Nephron progenitor cell (in vitro differentiated cells): ENCODE measurements around the gene TMEM44.

Experiments
- DNase-seq: peaks from one replicate; pipeline ENCODE4 v3.0.0; 2021
- H3K27ac Mint-ChIP-seq: 2 replicates; pipeline ENCODE4 v1.8.0; 2021; ENCODE audit warnings: mild to moderate bottlenecking, moderate library complexity, mixed read lengths
- H3K27me3 Mint-ChIP-seq: 2 replicates; pipeline ENCODE4 v1.8.0; 2021; ENCODE audit warnings: mild to moderate bottlenecking, low read depth, mixed read lengths; ENCODE audit not compliant: poor library complexity
- H3K36me3 Mint-ChIP-seq: 2 replicates; pipeline ENCODE4 v1.8.0; 2021; ENCODE audit warnings: low read depth, mixed read lengths
- H3K4me1 Mint-ChIP-seq: 2 replicates; pipeline ENCODE4 v1.8.0; 2021; ENCODE audit warnings: mixed read lengths
- H3K4me3 Mint-ChIP-seq: 2 replicates; pipeline ENCODE4 v1.8.0; 2021; ENCODE audit warnings: mild to moderate bottlenecking, moderate library complexity, mixed read lengths
- H3K9me3 Mint-ChIP-seq: 2 replicates; pipeline ENCODE4 v1.8.0; 2021; ENCODE audit warnings: mild to moderate bottlenecking, moderate library complexity, mixed read lengths
- TF ChIP-seq, protein P1 (sequence below): fragments of 200-600 bp; sonication (generic); IDR thresholded peaks from 2 replicates; pipeline ENCODE4 v1.5.0; 2021; ENCODE audit warnings: antibody characterized with exemption

TMEM44 gene, protein sequence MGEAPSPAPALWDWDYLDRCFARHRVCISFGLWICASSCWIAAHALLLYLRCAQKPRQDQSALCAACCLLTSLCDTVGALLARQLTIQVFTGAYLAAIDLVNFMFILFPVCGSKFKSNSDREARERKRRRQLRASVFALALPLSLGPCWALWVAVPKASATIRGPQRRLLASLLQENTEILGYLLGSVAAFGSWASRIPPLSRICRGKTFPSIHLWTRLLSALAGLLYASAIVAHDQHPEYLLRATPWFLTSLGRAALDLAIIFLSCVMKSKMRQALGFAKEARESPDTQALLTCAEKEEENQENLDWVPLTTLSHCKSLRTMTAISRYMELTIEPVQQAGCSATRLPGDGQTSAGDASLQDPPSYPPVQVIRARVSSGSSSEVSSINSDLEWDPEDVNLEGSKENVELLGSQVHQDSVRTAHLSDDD

DNA sequence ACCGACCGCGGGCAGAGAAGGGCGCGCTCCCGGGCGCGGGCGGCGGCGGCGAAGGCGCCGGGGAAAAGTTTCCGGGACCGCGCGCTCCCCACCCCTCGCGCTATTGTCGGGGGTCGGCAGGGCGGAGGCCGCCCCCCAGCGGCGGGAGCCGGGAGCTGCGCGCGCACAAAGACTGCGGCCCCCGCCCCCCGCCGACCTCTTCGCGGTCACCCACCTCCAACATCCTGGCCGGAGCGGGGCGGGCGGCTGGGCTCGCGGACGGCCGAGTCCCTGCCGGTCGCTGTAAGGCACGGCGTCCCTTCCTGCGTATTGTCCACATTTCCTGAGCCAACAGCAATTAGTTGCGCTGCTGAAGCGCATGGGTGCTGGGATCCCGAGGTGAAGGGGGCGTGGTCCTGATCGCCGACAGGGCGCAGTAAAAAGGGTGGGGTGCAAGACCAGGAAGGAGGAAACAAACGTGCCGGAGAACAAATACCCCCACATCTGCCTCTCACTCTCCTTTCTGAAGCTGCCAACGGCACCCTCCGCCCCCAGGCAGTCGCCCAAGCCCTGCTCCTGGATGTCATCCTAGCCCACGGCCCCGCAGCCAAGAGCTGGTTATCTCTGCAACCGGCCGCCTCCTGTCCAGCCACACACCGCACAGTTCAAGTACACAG lies at the start of gene TMEM44:
TSS of gene TMEM44 (minus strand) at position 71 of the 656 bp plus-strand sequence. CDS start 204 bp downstream, outside the sequence.
- Mint-ChIP-seq H3K27ac (peak within 1 kb of the TSS; percentile 69), H3K4me1 (peaks cover 4% of the 10 kb centered on the region), H3K27me3 (no peaks in the 10 kb centered on the region), H3K36me3 (peaks cover 30% of the 10 kb centered on the region), H3K9me3 (peaks cover 24% of the 10 kb centered on the region), H3K4me3 (peak within 1 kb of the TSS; percentile 91)
- TF ChIP-seq, protein P1, sequence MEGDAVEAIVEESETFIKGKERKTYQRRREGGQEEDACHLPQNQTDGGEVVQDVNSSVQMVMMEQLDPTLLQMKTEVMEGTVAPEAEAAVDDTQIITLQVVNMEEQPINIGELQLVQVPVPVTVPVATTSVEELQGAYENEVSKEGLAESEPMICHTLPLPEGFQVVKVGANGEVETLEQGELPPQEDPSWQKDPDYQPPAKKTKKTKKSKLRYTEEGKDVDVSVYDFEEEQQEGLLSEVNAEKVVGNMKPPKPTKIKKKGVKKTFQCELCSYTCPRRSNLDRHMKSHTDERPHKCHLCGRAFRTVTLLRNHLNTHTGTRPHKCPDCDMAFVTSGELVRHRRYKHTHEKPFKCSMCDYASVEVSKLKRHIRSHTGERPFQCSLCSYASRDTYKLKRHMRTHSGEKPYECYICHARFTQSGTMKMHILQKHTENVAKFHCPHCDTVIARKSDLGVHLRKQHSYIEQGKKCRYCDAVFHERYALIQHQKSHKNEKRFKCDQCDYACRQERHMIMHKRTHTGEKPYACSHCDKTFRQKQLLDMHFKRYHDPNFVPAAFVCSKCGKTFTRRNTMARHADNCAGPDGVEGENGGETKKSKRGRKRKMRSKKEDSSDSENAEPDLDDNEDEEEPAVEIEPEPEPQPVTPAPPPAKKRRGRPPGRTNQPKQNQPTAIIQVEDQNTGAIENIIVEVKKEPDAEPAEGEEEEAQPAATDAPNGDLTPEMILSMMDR: peak; percentile 61
- peak; percentile 92 for DNase-seq

DNA sequence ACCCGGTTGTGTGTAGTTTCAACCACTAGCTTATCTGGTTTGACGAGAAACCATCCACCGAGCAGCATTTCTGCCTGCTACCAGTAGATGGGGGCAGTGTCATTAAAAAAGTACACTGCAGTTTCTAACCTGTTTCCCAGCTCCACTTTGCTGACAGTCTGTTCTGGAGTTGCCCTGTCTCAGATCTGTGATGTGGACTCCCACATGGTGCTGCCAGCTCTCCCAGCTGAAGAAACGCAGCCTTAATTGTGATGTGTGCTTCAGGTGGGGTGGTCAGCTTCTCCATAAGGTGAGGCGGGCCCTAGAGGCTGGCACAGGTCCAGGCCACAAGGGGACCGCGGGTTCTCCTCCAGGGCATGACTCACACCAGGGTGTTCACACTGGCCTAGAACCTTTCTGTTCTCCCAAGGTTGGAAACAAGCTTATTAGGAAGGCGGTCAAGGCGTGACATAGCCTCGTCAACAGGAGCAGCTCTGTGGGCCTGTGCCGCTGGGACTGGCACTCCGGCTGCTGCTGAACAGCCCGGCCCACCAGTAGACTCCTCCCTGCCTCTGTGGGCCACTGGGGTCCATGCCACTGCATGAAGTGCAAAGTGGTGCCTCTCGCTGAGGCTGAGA lies 49.6 kb upstream of the TMEM44 start:
- H3K27me3 Mint-ChIP-seq: peaks cover 65% of the 10 kb centered on the region
- DNase-seq: peak; percentile 69
- H3K4me1 Mint-ChIP-seq: peaks cover 43% of the 10 kb centered on the region
- H3K27ac Mint-ChIP-seq: no peak overlapping the region
- no peaks in the 10 kb centered on the region for H3K36me3 Mint-ChIP-seq
- TF ChIP-seq, protein P1: peak; percentile 79
- no peak overlapping the region for H3K4me3 Mint-ChIP-seq
- H3K9me3 Mint-ChIP-seq: no peaks in the 10 kb centered on the region

DNA sequence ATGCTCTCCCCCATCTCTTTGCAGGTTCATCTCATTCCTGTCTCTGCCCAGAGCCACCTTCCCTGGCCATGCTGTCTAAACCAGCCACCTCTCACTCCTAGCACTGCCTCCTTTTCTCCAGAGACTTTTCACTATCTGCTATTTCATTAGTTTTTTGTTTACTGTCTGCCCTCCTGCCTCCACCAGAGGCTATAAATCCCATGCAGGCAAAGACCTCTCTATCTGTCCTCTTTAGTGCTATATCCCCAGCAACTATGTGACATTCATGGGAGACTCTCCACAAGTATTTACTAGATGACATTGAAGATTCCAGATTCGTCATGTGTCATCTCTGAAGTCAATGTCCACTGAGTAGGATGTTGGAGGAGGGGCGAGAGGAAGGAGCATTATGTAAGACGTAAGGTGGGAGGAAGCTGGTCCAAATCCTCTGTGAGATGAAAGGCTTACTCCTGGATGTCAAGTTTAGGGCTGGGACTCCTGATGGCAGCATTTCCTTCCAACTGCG lies 49.0 kb upstream of the TMEM44 start:
- no peak overlapping the region for H3K27ac Mint-ChIP-seq
- no peaks in the 10 kb centered on the region for H3K36me3 Mint-ChIP-seq
- DNase-seq: no peak
- peaks cover 64% of the 10 kb centered on the region for H3K27me3 Mint-ChIP-seq
- peaks cover 40% of the 10 kb centered on the region for H3K4me1 Mint-ChIP-seq
- H3K4me3 Mint-ChIP-seq: no peak overlapping the region
- TF ChIP-seq, protein P1: no peak
- H3K9me3 Mint-ChIP-seq: no peaks in the 10 kb centered on the region

DNA sequence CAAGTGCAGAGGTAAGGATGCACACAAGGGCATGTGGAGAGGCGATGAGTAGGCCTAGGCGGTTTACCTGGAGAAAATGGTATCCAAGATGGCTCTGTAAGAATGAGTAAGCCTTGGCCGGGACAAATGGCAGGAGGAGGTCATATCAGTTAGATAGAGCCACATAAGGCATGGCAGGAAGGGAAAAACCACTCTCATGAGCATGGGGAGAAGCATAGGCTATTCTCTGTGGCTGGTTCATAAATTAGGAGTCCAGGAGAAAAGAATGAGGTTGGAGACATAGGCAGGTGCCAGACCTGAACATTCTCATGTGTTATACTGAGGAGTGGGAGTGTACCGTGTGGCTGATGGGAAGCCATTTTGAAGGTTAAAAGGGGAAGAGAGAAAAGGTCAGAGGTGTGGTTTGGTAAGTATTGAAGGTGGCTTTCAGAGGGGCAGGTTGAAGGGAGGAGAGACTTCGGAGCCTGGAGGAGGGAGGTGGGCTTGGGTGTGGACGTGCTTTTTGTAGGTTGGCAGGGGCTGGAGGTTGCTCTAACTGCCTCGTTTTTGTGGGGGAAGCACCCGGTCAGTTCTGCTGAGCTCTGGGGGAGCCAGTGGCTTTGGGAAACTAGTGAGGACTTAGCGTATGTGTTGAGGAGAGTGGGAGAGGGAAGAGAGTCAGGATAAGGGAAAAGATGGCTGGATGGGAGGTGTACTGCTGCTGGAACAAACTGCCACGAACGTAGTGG lies 47.8 kb upstream of the TMEM44 start:
- Mint-ChIP-seq H3K4me3 (no peak overlapping the region), H3K9me3 (no peaks in the 10 kb centered on the region), H3K36me3 (no peaks in the 10 kb centered on the region), H3K27ac (peak overlapping the region; percentile 41), H3K4me1 (peaks cover 34% of the 10 kb centered on the region), H3K27me3 (peaks cover 70% of the 10 kb centered on the region)
- TF ChIP-seq, protein P1: no peak
- DNase-seq: no peak

DNA sequence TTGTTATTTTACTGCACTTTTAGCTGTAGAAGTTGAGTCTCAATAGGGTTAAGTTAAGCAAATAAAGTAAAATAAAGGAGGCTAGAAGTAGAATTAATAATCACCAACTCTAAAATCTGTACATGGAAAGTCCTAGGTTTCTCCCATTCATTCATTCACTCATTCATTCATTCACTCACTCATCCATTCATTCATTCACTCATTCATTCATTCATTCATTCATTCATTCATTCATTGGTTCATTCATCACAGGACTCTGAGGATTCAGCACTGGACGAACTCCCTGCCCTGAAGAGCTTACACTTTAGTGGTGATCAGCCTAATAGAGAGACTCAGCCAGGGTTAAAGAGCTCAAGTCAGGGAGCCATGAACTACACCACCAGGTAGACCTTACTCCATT lies 43.3 kb upstream of the TMEM44 start:
- TF ChIP-seq, protein P1: no peak
- no peaks in the 10 kb centered on the region for H3K9me3 Mint-ChIP-seq
- peaks cover 72% of the 10 kb centered on the region for H3K27me3 Mint-ChIP-seq
- no peak overlapping the region for H3K4me3 Mint-ChIP-seq
- DNase-seq: no peak
- H3K36me3 Mint-ChIP-seq: no peaks in the 10 kb centered on the region
- H3K4me1 Mint-ChIP-seq: peaks cover 18% of the 10 kb centered on the region
- no peak overlapping the region for H3K27ac Mint-ChIP-seq
